Transverse colon (tissue), 4 donors: ENCODE measurements around the gene MED26. TPM values are rescaled to one million over a fixed set of nuclear protein-coding genes. Genes with fewer than 3 reads are reported as not detected.
"Not testable (repeated sequence)": the region's sequence is repeated elsewhere in the genome, so short reads cannot be mapped to it uniquely, and the experiment has no call there.

ENCODE experiments used
- DNase-seq: peaks from one replicate; pipeline ENCODE4 v3.0.0-alpha.2; 2019
- H3K27ac ChIP-seq, 4 donors: fragments of 200-600 bp; sonication (generic); 2 replicates each; pipeline ENCODE4 v1.5.1; 2016 to 2018; ENCODE audit warnings: inconsistent platforms in 4 of 4
- H3K27me3 ChIP-seq: fragments of 200-600 bp; sonication (generic); 2 replicates; pipeline ENCODE4 v1.5.1; 2017; ENCODE audit warnings: inconsistent platforms
- H3K36me3 ChIP-seq, 4 donors: fragments of 200-600 bp; sonication (generic); 2 replicates each; pipeline ENCODE4 v1.5.1; 2017 to 2019; ENCODE audit warnings: inconsistent platforms in 4 of 4
- H3K4me1 ChIP-seq, 4 donors: fragments of 200-600 bp; sonication (generic); 2 replicates each; pipeline ENCODE4 v1.5.1; 2017 to 2020; ENCODE audit warnings: inconsistent platforms in 4 of 4
- H3K4me3 ChIP-seq, 4 donors: fragments of 200-600 bp; sonication (generic); 1 replicate in 1 of 4; 2 replicates in 3 of 4; pipeline versions ENCODE4 v1.5.1 to v1.6.1; 2017 to 2019; ENCODE audit warnings: inconsistent platforms in 4 of 4
- H3K9me3 ChIP-seq, 2 donors: fragments of 200-600 bp; sonication (generic); 2 replicates each; pipeline ENCODE4 v1.5.1; 2017 to 2019; ENCODE audit warnings: inconsistent platforms in 2 of 2
- EP300 ChIP-seq: sonication (generic); formaldehyde crosslinking; IDR thresholded peaks from one replicate; pipeline ENCODE4 v1.6.1; 2017; ENCODE audit warnings: antibody characterized with exemption, low read depth
- POLR2A ChIP-seq: fragments of 450-650 bp; IDR thresholded peaks from one replicate; pipeline ENCODE4 v1.6.1; 2016; ENCODE audit warnings: antibody characterized with exemption, mild to moderate bottlenecking, moderate library complexity
- POLR2AphosphoS5 ChIP-seq, 3 donors: sonication (generic); formaldehyde crosslinking; IDR thresholded peaks; one replicate each; pipeline ENCODE4 v1.6.1; 2016; ENCODE audit warnings: antibody characterized with exemption in 3 of 3
- WGBS, 2 donors: methylation state at CpG; one replicate each; pipeline ENCODE4 v1.1.5; 2018; ENCODE audit warnings: low coverage in 1 of 2; 5-methylcytosine and 5-hydroxymethylcytosine counted together
- in situ Hi-C, 4 donors: fragments of 200-750 bp; cut with MboI; loops; one replicate each; pipeline versions ENCODE4 v1.15.0 to v1.15.1; 2017; ENCODE audit warnings: low sequenced_read_pairs in 3 of 4, low pct_ligation_motif_present in 1 of 4, low pct_unique_long_range_greater_than_20kb in 1 of 4
- intact Hi-C: fragments of 100-400 bp; cut with DNase I; formaldehyde crosslinking; loops from one replicate; pipeline ENCODE4 v1.15.1; 2023; ENCODE audit warnings: low total_unique reads
- total RNA-seq, 4 donors: library from RNA; depleted of rRNA; stranded (reverse); fragments of >200 nt; gene quantifications; one replicate each; pipeline ENCODE4 v1.1.0, GENCODE V29; 2016
- TF ChIP-seq, protein P1 (sequence below), 5 experiments: fragments of 200-600 bp in 3 of 5; fragments of 450-650 bp in 2 of 5; sonication (generic) in 3 of 5; IDR thresholded peaks; 1 replicate in 2 of 5; 2 replicates in 3 of 5; pipeline ENCODE4 v1.5.1; 2016 to 2017; ENCODE audit warnings: antibody characterized with exemption in 5 of 5, inconsistent platforms in 3 of 5, mild to moderate bottlenecking in 2 of 5, moderate library complexity in 1 of 5

The MED26 gene
- total RNA-seq, 4 donors from 2014 or later, result 7.8 to 15.0 (median 9.5) TPM

DNA sequence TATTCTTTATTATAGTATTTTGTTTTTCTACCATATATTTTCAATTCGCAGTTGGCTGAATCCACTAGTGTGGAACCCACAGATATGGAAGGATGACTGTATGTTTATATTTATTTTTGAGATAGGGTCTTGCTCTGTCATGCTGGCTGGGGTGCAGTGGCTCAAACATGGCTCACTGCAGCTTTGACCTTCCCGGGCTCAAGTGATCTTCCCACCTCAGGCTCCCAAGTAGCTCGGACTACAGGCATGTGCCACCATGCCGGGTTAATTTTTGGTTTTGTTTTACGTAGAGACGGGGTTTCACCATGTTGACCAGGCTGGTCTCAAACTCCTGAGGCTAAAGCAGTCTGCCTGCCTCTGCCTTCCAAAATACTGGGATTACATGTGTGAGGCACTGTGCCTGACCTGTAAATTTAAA lies 65.4 kb downstream of the MED26 start:
- H3K9me3 ChIP-seq, result no peaks in the 10 kb centered on the region
- 91 to 97% methylated on average over 1 to 6 of the region's 6 CpGs for WGBS, 2 donors
- intact Hi-C loops (no loop called here), in situ Hi-C loops (no loop called here)
- no peak overlapping the region for H3K4me3 ChIP-seq
- H3K36me3 ChIP-seq, result peaks cover 0 to 50% (median 14%) of the 10 kb centered on the region in 4 donors
- no peaks in the 10 kb centered on the region for H3K4me1 ChIP-seq
- DNase-seq, result no peak
- TF ChIP-seq POLR2A, result no peak
- TF ChIP-seq EP300, result no peak
- TF ChIP-seq, protein P1, sequence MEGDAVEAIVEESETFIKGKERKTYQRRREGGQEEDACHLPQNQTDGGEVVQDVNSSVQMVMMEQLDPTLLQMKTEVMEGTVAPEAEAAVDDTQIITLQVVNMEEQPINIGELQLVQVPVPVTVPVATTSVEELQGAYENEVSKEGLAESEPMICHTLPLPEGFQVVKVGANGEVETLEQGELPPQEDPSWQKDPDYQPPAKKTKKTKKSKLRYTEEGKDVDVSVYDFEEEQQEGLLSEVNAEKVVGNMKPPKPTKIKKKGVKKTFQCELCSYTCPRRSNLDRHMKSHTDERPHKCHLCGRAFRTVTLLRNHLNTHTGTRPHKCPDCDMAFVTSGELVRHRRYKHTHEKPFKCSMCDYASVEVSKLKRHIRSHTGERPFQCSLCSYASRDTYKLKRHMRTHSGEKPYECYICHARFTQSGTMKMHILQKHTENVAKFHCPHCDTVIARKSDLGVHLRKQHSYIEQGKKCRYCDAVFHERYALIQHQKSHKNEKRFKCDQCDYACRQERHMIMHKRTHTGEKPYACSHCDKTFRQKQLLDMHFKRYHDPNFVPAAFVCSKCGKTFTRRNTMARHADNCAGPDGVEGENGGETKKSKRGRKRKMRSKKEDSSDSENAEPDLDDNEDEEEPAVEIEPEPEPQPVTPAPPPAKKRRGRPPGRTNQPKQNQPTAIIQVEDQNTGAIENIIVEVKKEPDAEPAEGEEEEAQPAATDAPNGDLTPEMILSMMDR (IDR thresholded peaks at IDR 0.05), result no peak
- TF ChIP-seq POLR2AphosphoS5 (IDR thresholded peaks at IDR 0.05), result no peak
- no peak overlapping the region for H3K27ac ChIP-seq
- no peaks in the 10 kb centered on the region for H3K27me3 ChIP-seq

DNA sequence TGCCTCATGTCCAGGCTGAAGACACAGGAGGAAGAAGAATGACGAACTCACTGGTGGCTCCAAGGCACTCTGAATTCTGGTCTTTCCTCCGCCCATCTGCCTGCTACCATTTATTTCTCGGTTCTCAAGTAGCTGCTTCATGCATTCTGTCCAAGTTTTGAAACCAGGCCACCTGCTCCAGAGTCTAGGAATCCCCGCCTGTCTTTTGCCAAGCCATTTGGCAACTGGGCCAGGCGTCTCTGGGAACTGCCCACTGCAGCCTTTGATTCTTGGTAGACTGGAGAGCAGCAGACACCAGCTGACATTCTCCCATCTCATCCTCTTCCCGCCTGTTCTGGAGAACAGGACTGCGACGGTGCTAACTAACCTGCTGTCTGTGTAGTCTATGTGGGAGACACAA lies 66.6 kb downstream of the MED26 start:
- no peaks in the 10 kb centered on the region for H3K27me3 ChIP-seq
- no peak for DNase-seq
- no peaks in the 10 kb centered on the region for H3K9me3 ChIP-seq
- H3K4me1 ChIP-seq, result no peaks in the 10 kb centered on the region
- no peak overlapping the region for H3K4me3 ChIP-seq
- H3K27ac ChIP-seq, result no peak overlapping the region
- 92% methylated on average over 8 of the region's 8 CpGs; no CpG with 5 or more reads in 1 of the 2 donors for WGBS, 2 donors
- intact Hi-C loops (no loop called here), in situ Hi-C loops (no loop called here)
- H3K36me3 ChIP-seq, result peaks cover 0 to 37% (median 12%) of the 10 kb centered on the region in 4 donors
- TF ChIP-seq, protein P1 (IDR thresholded peaks at IDR 0.05), result no peak
- TF ChIP-seq EP300 (no peak), POLR2A (no peak)

DNA sequence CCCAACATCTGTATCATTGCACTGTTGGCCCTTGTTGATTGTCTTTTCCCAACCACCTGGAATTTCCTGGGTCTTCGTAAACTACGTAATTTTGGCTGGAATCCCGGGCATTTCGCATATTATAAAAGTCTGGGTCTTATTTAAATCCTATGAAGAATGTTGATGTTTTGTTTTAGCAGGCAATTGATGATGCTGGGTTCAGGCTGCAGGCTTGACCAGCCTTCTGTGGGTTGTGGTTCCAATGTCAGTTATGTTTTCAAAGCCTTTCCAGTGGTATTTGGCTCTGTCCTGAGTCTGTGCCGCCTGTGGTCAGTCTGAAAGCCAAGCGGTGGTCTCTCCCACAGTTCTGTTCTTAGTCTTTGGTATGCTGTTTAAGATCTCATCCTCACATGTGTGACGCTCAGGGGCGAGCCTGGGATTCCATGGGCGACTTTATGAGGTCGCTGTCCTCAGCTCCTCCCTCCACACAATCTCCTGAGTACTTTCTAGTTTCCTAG lies 68.2 kb downstream of the MED26 start:
- in situ Hi-C loops, result no loop called here
- peaks cover 0 to 42% (median 9%) of the 10 kb centered on the region in 4 donors for H3K36me3 ChIP-seq
- no peaks in the 10 kb centered on the region for H3K27me3 ChIP-seq
- intact Hi-C loops, result no loop called here
- H3K4me3 ChIP-seq, result no peak overlapping the region
- H3K27ac ChIP-seq, result no peak overlapping the region
- no peak for TF ChIP-seq POLR2A
- no peak for TF ChIP-seq POLR2AphosphoS5 (IDR thresholded peaks at IDR 0.05)
- TF ChIP-seq, protein P1 (IDR thresholded peaks at IDR 0.05), result no peak
- no peak for TF ChIP-seq EP300
- H3K9me3 ChIP-seq, result no peaks in the 10 kb centered on the region
- no peak for DNase-seq
- WGBS, 2 donors, result 80 to 95% methylated on average over 2 to 10 of the region's 10 CpGs
- no peaks in the 10 kb centered on the region for H3K4me1 ChIP-seq

DNA sequence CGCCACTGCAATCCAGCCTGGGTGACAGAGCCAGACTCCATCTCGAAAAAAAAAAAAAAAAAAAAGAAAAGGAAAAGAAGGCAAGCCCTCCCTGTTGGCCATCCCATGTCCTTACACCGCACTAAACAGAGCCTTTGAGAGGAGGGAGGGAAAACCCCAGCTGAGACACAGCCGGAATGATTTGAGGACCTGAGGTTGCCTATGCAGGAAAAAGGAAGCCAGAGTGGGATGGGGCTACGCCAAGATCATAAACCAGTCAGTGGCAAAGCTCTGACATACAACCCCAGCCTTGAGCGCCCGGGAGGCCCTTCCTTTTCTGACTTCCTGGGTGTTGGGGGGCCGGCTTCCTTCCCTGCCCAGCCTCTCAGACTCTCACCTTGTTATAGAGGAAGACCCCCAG lies 73.2 kb downstream of the MED26 start:
- in situ Hi-C loops (no loop called here), intact Hi-C loops (no loop called here)
- Histone ChIP-seq H3K36me3 (peaks cover 0 to 26% (median 6%) of the 10 kb centered on the region in 4 donors), H3K27ac (no peak overlapping the region), H3K4me1 (no peaks in the 10 kb centered on the region), H3K27me3 (no peaks in the 10 kb centered on the region), H3K9me3 (no peaks in the 10 kb centered on the region), H3K4me3 (no peak overlapping the region)
- DNase-seq, result no peak
- WGBS, 2 donors, result 79 to 82% methylated on average over 2 to 8 of the region's 8 CpGs
- TF ChIP-seq, protein P1 (IDR thresholded peaks at IDR 0.05), result no peak
- TF ChIP-seq POLR2AphosphoS5 (IDR thresholded peaks at IDR 0.05) (no peak), EP300 (no peak), POLR2A (no peak)

DNA sequence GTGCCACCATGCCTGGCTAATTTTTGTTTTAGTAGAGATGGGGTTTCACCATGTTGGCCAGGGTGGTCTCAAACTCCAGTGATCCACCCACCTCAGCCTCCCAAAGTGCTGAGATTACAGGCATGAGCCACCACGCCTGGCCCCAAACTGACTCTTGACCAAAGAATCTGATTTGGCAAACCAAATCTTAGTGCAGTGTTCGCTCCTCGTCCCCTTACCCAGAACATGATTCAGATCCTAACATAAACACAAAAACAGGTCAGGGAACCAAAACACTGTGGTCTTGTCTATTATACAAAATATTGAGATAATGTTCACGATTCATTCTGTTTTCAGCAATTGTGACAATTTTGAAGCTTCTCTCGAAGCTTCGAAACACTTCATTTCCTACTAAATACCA lies 76.1 kb downstream of the MED26 start:
- in situ Hi-C loops, DNase-seq, H3K4me3 ChIP-seq, H3K27ac ChIP-seq, H3K27me3 ChIP-seq, intact Hi-C loops, H3K9me3 ChIP-seq, H3K4me1 ChIP-seq: not testable (repeated sequence)
- H3K36me3 ChIP-seq, result peaks cover 0 to 23% (median 6%) of the 10 kb centered on the region in 4 donors
- WGBS, 2 donors, result 93% methylated on average over 6 of the region's 6 CpGs; no CpG with 5 or more reads in 1 of the 2 donors
